Measurements from ENCODE around the gene KANSL1.
"Not testable (repeated sequence)": the region's sequence is repeated elsewhere in the genome, so short reads cannot be mapped to it uniquely, and the experiment has no call there.

GRCh38 chr17:46111236-46111635 lies 82.0 kb downstream of the KANSL1 start:
- TF ChIP-seq POLR2A (IDR thresholded peaks at IDR 0.05); CTCF (IDR thresholded peaks at IDR 0.05); EP300 (IDR thresholded peaks at IDR 0.05; ENCODE audit: low read depth); POLR2AphosphoS5 (IDR thresholded peaks at IDR 0.05): not testable (repeated sequence)

All from transverse colon (tissue), 4 donors.